Liver (tissue), 9 donors: ENCODE data around the gene LRRC49. TPM values are rescaled to one million over a fixed set of nuclear protein-coding genes. Genes with fewer than 3 reads are reported as not detected.
"Not testable (repeated sequence)": the region's sequence is repeated elsewhere in the genome, so short reads cannot be mapped to it uniquely, and the experiment has no call there.

Source experiments
- DNase-seq: peaks from one replicate; pipeline ENCODE4 v3.0.0-alpha.2; 2017; ENCODE audit warnings: low spot score
- H3K27ac ChIP-seq, 2 donors: one replicate each; pipeline ENCODE4 v1.7.0; 2013; ENCODE audit warnings: inconsistent platforms in 2 of 2, low read length in 2 of 2, control low read depth in 1 of 2, low read depth in 1 of 2, mild to moderate bottlenecking in 1 of 2
- H3K27me3 ChIP-seq, 4 donors: one replicate each; pipeline versions ENCODE4 v1.6.1 to v1.7.0; 2013; ENCODE audit warnings: low read length in 3 of 4, inconsistent platforms in 1 of 4, mild to moderate bottlenecking in 1 of 4, moderate library complexity in 1 of 4; ENCODE audit not compliant: control insufficient read depth in 4 of 4, insufficient read depth in 4 of 4
- H3K36me3 ChIP-seq, 4 donors: one replicate each; pipeline versions ENCODE4 v1.6.1 to v1.7.0; 2013; ENCODE audit warnings: low read length in 3 of 4, mild to moderate bottlenecking in 3 of 4, low read depth in 1 of 4, moderate library complexity in 1 of 4; ENCODE audit not compliant: control insufficient read depth in 4 of 4, insufficient read depth in 3 of 4
- H3K4me1 ChIP-seq, 4 donors: one replicate each; pipeline versions ENCODE4 v1.6.1 to v1.7.0; 2013; ENCODE audit warnings: low read length in 3 of 4, mild to moderate bottlenecking in 3 of 4, moderate library complexity in 1 of 4; ENCODE audit not compliant: control insufficient read depth in 4 of 4, insufficient read depth in 4 of 4
- H3K4me3 ChIP-seq, 3 donors: one replicate each; pipeline versions ENCODE4 v1.6.1 to v1.7.0; 2013; ENCODE audit warnings: low read length in 3 of 3, control low read depth in 1 of 3, low read depth in 1 of 3, mild to moderate bottlenecking in 1 of 3
- H3K9ac ChIP-seq, 2 donors: one replicate each; pipeline ENCODE4 v1.7.0; 2013; ENCODE audit warnings: low read length in 2 of 2, mild to moderate bottlenecking in 2 of 2, moderate library complexity in 2 of 2, control low read depth in 1 of 2, low read depth in 1 of 2
- H3K9me3 ChIP-seq, 4 donors: one replicate each; pipeline versions ENCODE4 v1.6.1 to v1.7.0; 2013; ENCODE audit warnings: low read length in 3 of 4; ENCODE audit not compliant: control insufficient read depth in 4 of 4
- EGR1 ChIP-seq, 2 donors: IDR thresholded peaks; 2 replicates each; pipeline ENCODE4 v1.6.1; 2016 to 2018; ENCODE audit warnings: antibody characterized with exemption in 2 of 2, low read depth in 2 of 2
- FOXA1 ChIP-seq: IDR thresholded peaks from 2 replicates; pipeline ENCODE4 v1.6.1; 2016; ENCODE audit warnings: antibody characterized with exemption
- FOXA2 ChIP-seq: IDR thresholded peaks from 2 replicates; pipeline ENCODE4 v1.6.1; 2016; ENCODE audit warnings: antibody characterized with exemption
- GABPA ChIP-seq, 2 donors: IDR thresholded peaks in 1 of 2; conservative IDR thresholded peaks in 1 of 2; 2 replicates each; pipeline ENCODE4 v1.6.1; 2016; ENCODE audit warnings: antibody characterized with exemption in 2 of 2, mild to moderate bottlenecking in 1 of 2, moderate library complexity in 1 of 2
- HNF4A ChIP-seq, 2 donors: conservative IDR thresholded peaks; 2 replicates each; pipeline ENCODE4 v1.6.1; 2016; ENCODE audit warnings: antibody characterized with exemption in 2 of 2, mild to moderate bottlenecking in 2 of 2
- HNF4G ChIP-seq: IDR thresholded peaks from 2 replicates; pipeline ENCODE4 v1.6.1; 2016; ENCODE audit warnings: antibody characterized with exemption
- JUND ChIP-seq, 2 donors: IDR thresholded peaks; 2 replicates each; pipeline ENCODE4 v1.6.1; 2016; ENCODE audit warnings: antibody characterized with exemption in 2 of 2
- RAD21 ChIP-seq, 2 donors: IDR thresholded peaks; 2 replicates each; pipeline ENCODE4 v1.6.1; 2016; ENCODE audit warnings: antibody characterized with exemption in 2 of 2, mild to moderate bottlenecking in 2 of 2
- RXRA ChIP-seq, 2 donors: IDR thresholded peaks; 2 replicates each; pipeline ENCODE4 v1.6.1; 2017 to 2018; ENCODE audit warnings: antibody characterized with exemption in 2 of 2, mild to moderate bottlenecking in 1 of 2
- SP1 ChIP-seq: IDR thresholded peaks from 2 replicates; pipeline ENCODE4 v1.6.1; 2018; ENCODE audit warnings: antibody characterized with exemption, mild to moderate bottlenecking
- TAF1 ChIP-seq: conservative IDR thresholded peaks from 2 replicates; pipeline ENCODE4 v1.6.1; 2016; ENCODE audit warnings: antibody characterized with exemption, mild to moderate bottlenecking
- YY1 ChIP-seq: IDR thresholded peaks from 2 replicates; pipeline ENCODE4 v1.6.1; 2016; ENCODE audit warnings: antibody characterized with exemption, mild to moderate bottlenecking
- WGBS: extraction: QIAGEN DNeasy Blood & Tissue Kit; methylation state at CpG from one replicate; pipeline ENCODE4 v1.1.7; 2013; 5-methylcytosine and 5-hydroxymethylcytosine counted together
- polyA plus RNA-seq, 2 donors: library from polyadenylated mRNA; stranded (reverse) in 1 of 2; unstranded in 1 of 2; fragments of 200-250 nt in 1 of 2; fragments of >200 nt in 1 of 2; fragmentation: Nextera tagmentation in 1 of 2; extraction: Ambion mirVana in 1 of 2; gene quantifications; one replicate each; pipeline versions ENCODE4 v1.2.1 to v1.2.3, GENCODE V29; 2013 to 2015
- total RNA-seq, 2 donors: library from RNA; depleted of rRNA; stranded (reverse); fragments of >200 nt; gene quantifications; one replicate each; pipeline ENCODE4 v1.2.3, GENCODE V29; 2014
- TF ChIP-seq, protein P1 (sequence below): IDR thresholded peaks from 2 replicates; pipeline ENCODE4 v1.6.1; 2016; ENCODE audit warnings: antibody characterized with exemption, mild to moderate bottlenecking
- TF ChIP-seq, protein P2 (sequence below): IDR thresholded peaks from 2 replicates; pipeline ENCODE4 v1.6.1; 2016; ENCODE audit warnings: antibody characterized with exemption
- TF ChIP-seq, protein P3 (sequence below): IDR thresholded peaks from 2 replicates; pipeline ENCODE4 v1.6.1; 2016; ENCODE audit warnings: antibody characterized with exemption
- donor health status: healthy.
- donor health status: healthy.
- donor health status: healthy.
- donor health status: healthy.
- donor health status: healthy.

The LRRC49 gene
- total and polyA plus RNA-seq, 4 donors: 0.20 to 1.1 (median 0.31) TPM

DNA sequence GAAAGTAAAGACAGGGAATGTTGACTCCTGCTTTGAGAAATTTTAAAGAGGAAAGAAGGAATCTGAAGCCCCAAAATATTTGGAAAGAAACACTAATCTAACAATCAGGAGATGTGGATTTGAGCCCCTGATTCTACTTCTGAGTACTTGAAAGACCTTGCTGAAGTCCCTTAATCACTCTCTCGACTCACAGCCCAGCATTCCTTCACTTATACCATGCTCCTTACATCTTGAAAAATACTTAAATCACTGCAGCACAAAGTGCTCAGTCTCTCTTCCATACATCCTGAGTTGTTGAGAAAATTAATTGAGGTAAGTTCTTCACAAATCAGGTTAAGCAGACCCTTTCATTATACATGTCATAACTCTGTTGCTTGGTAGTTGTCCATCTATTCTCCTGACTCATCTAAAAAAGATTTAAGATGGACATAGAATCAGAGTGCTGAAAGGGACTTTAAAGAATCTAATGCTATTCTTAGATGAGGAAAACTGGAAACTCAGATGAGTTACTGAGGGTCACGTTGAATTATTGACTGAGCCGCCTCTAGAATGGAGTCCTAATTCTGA lies 149.8 kb downstream of the LRRC49 start:
- Histone ChIP-seq H3K27me3 (no peaks in the 10 kb centered on the region), H3K9ac (no peak overlapping the region), H3K9me3 (no peaks in the 10 kb centered on the region), H3K27ac (no peak overlapping the region), H3K4me1 (no peaks in the 10 kb centered on the region), H3K4me3 (no peak overlapping the region), H3K36me3 (no peaks in the 10 kb centered on the region)
- DNase-seq: no peak
- TF ChIP-seq GABPA (IDR thresholded peaks at IDR 0.05 in 1 of 2, conservative IDR thresholded peaks at IDR 0.05 in 1 of 2): no peak
- TF ChIP-seq, protein P1, sequence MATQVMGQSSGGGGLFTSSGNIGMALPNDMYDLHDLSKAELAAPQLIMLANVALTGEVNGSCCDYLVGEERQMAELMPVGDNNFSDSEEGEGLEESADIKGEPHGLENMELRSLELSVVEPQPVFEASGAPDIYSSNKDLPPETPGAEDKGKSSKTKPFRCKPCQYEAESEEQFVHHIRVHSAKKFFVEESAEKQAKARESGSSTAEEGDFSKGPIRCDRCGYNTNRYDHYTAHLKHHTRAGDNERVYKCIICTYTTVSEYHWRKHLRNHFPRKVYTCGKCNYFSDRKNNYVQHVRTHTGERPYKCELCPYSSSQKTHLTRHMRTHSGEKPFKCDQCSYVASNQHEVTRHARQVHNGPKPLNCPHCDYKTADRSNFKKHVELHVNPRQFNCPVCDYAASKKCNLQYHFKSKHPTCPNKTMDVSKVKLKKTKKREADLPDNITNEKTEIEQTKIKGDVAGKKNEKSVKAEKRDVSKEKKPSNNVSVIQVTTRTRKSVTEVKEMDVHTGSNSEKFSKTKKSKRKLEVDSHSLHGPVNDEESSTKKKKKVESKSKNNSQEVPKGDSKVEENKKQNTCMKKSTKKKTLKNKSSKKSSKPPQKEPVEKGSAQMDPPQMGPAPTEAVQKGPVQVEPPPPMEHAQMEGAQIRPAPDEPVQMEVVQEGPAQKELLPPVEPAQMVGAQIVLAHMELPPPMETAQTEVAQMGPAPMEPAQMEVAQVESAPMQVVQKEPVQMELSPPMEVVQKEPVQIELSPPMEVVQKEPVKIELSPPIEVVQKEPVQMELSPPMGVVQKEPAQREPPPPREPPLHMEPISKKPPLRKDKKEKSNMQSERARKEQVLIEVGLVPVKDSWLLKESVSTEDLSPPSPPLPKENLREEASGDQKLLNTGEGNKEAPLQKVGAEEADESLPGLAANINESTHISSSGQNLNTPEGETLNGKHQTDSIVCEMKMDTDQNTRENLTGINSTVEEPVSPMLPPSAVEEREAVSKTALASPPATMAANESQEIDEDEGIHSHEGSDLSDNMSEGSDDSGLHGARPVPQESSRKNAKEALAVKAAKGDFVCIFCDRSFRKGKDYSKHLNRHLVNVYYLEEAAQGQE: no peak
- TF ChIP-seq HNF4G: no peak
- TF ChIP-seq HNF4A (conservative IDR thresholded peaks at IDR 0.05): no peak
- TF ChIP-seq JUND (IDR thresholded peaks at IDR 0.05): no peak
- no peak for TF ChIP-seq TAF1
- TF ChIP-seq FOXA1: no peak
- no peak for TF ChIP-seq FOXA2
- TF ChIP-seq, protein P2, sequence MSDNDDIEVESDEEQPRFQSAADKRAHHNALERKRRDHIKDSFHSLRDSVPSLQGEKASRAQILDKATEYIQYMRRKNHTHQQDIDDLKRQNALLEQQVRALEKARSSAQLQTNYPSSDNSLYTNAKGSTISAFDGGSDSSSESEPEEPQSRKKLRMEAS: no peak
- no peak for TF ChIP-seq RAD21 (IDR thresholded peaks at IDR 0.05)
- TF ChIP-seq, protein P3, sequence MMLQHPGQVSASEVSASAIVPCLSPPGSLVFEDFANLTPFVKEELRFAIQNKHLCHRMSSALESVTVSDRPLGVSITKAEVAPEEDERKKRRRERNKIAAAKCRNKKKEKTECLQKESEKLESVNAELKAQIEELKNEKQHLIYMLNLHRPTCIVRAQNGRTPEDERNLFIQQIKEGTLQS: no peak
- WGBS: 81% methylated on average over 3 of the region's 3 CpGs

DNA sequence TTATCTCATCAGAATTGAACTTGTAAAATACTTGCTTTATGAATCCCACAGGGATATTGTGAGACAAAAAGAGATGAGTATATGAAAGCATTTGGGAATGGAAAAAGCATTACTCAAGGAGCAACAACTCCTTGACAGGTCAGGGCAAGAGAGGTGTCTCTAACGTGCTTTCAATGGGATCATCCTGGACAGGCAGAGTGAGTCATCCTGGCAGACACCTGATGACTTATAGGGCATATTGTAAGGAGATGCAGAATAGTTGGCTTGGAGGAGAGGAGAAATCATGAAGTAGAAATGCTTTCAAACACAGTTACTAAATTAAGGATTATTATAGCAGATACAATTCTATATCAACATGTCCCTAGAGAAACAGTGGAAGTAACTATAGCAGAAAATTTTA lies 150.7 kb downstream of the LRRC49 start:
- Histone ChIP-seq H3K27ac (no peak overlapping the region), H3K9me3 (no peaks in the 10 kb centered on the region), H3K4me3 (no peak overlapping the region), H3K9ac (no peak overlapping the region), H3K36me3 (no peaks in the 10 kb centered on the region), H3K27me3 (no peaks in the 10 kb centered on the region), H3K4me1 (no peaks in the 10 kb centered on the region)
- 68% methylated on average over 1 of the region's 1 CpG for WGBS
- no peak for DNase-seq
- TF ChIP-seq JUND (IDR thresholded peaks at IDR 0.05) (no peak), YY1 (no peak), RXRA (IDR thresholded peaks at IDR 0.05) (no peak), HNF4G (no peak), SP1 (no peak), EGR1 (IDR thresholded peaks at IDR 0.05; ENCODE audit: low read depth in 2 of 2) (no peak)
- TF ChIP-seq, protein P2: no peak

DNA sequence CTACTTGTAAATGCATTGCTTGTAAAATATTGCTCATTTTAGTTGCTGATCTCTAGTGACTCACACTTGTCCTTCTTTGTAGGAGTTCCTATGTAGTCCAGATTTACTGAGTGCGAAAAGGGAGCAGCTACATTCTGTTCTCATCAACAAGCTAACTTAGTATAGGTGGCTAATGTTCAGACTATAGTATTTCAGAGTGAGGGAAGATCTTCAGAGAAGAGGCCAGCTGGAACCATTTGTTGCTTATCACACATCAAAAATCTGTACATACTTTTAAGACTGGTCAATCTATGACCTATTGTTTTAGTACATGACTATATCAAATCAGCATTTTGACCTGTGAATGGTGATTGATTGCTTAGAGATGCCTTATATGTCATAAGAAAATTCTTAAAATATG lies 151.4 kb downstream of the LRRC49 start:
- H3K27ac ChIP-seq: no peak overlapping the region
- no peak overlapping the region for H3K9ac ChIP-seq
- H3K4me3 ChIP-seq: no peak overlapping the region
- TF ChIP-seq, protein P2: no peak
- TF ChIP-seq JUND (IDR thresholded peaks at IDR 0.05): no peak
- TF ChIP-seq FOXA2: no peak
- 96% methylated on average over 1 of the region's 1 CpG for WGBS
- no peak for DNase-seq
- H3K4me1 ChIP-seq: no peaks in the 10 kb centered on the region
- H3K36me3 ChIP-seq: no peaks in the 10 kb centered on the region
- H3K27me3 ChIP-seq: no peaks in the 10 kb centered on the region
- H3K9me3 ChIP-seq: no peaks in the 10 kb centered on the region

DNA sequence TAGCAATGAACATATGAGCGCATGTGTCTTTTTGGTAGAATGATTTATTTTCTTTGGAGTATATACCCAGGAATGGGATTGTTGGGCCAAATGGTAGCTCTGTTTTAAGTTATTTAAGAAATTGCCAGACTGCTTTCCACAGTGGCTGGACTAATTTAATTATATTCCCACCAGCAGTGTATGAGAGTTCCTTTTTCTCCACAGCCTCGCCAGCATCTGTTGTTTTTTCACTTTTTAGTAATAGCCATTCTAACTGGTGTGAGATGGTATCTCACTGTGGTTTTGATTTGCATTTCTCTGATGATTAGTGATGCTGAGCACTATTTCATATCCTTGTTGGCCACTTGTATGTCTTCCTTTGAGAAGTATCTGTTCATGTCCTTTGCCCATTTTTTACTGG lies 153.5 kb downstream of the LRRC49 start:
- H3K4me1 ChIP-seq, DNase-seq, H3K9me3 ChIP-seq, H3K36me3 ChIP-seq, H3K4me3 ChIP-seq, H3K9ac ChIP-seq, H3K27me3 ChIP-seq, H3K27ac ChIP-seq: not testable (repeated sequence)
- 68% methylated on average over 2 of the region's 2 CpGs for WGBS
